ENCODE measurements around the gene TTYH2.
A peak's percentile ranks its signal among the peaks of the same experiment; 100 is the strongest.
"Not testable (repeated sequence)": the region's sequence is repeated elsewhere in the genome, so short reads cannot be mapped to it uniquely, and the experiment has no call there.

Gene TTYH2

GRCh38 chr17:74267987-74268499 is 54.7 kb downstream of the TTYH2 start:
- H3K27me3 Mint-ChIP-seq (ENCODE audit: low read depth), result peaks cover 41% of the 10 kb centered on the region

GRCh38 chr17:74268558-74268957 is 55.2 kb downstream of the TTYH2 start:
- no peak overlapping the region for H3K27ac Mint-ChIP-seq
- peaks cover 8% of the 10 kb centered on the region for H3K4me1 Mint-ChIP-seq (ENCODE audit: low read depth)
- no peak overlapping the region for H3K4me3 Mint-ChIP-seq
- no peaks in the 10 kb centered on the region for H3K36me3 Mint-ChIP-seq (ENCODE audit: low read depth)
- peaks cover 44% of the 10 kb centered on the region for H3K27me3 Mint-ChIP-seq (ENCODE audit: low read depth)
- H3K9me3 Mint-ChIP-seq, result no peaks in the 10 kb centered on the region

More at GRCh38 chr17:74267987-74268499, 54.7 kb downstream of the TTYH2 start:
- no peak overlapping the region for H3K4me3 Mint-ChIP-seq
- H3K4me1 Mint-ChIP-seq (ENCODE audit: low read depth), result peaks cover 8% of the 10 kb centered on the region
- no peak overlapping the region for H3K27ac Mint-ChIP-seq
- no peaks in the 10 kb centered on the region for H3K9me3 Mint-ChIP-seq
- no peaks in the 10 kb centered on the region for H3K36me3 Mint-ChIP-seq (ENCODE audit: low read depth)

DNA sequence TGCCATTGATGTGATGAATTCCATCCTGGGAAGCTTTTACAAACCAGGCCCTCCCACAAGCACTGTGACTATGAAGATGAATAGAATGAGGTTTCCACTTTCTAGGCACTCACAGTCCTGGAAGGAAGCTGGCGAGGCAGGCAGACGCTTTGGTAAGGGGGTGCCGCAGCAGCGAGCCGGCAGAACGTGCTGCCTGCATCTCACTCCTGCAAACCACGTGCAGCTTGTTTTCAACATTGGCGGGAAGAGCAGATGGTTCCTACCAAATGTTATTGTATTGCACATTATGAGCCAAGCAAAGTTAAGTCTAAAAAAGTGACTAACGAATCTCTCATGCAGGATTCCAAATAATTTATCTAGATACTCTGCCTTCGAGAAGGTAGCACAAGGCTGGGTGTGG is 57.0 kb downstream of the TTYH2 start:
- Mint-ChIP-seq H3K36me3 (ENCODE audit: low read depth) (no peaks in the 10 kb centered on the region), H3K4me3 (no peak overlapping the region), H3K27me3 (ENCODE audit: low read depth) (peaks cover 44% of the 10 kb centered on the region), H3K27ac (no peak overlapping the region), H3K9me3 (no peaks in the 10 kb centered on the region), H3K4me1 (ENCODE audit: low read depth) (peaks cover 23% of the 10 kb centered on the region)

- Mint-ChIP-seq H3K4me1 (ENCODE audit: low read depth) (peaks cover 23% of the 10 kb centered on the region), H3K27me3 (ENCODE audit: low read depth) (peaks cover 40% of the 10 kb centered on the region), H3K27ac (no peak overlapping the region), H3K9me3 (no peaks in the 10 kb centered on the region), H3K4me3 (no peak overlapping the region), H3K36me3 (ENCODE audit: low read depth) (no peaks in the 10 kb centered on the region)
These were observed 57.9 kb downstream of the TTYH2 start for GRCh38 chr17:74271281-74271680.

DNA sequence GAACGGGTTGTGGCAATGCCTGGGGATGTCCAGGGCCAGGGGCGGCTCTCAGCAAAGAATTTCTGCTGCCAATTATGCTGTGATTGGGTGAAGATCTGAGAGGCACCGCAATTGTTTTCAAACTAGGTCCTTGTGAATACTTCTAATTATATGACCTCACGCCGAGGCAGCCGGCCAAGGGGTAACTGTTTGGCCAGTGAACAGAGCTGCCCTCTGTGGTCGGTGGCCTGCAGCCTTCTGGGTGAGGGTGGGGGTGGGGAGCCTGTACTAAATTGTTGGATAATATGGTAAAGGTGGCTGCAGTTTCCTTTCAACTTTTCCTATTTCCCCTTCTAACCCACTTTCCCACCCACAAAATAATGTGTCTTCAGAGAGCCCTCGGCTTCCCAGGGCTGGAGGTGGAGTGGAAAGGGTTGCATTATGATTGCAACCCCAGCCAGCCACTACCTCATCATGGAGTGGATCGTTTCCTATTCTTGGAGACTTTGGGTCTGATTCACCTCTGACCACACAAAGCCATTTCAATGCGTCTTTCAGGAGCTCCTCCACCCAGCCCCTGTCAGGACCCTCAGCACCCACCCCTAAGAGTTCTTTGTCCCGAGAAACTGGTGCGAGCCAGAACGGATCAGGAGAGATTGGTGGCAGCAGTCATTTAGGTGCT is 58.7 kb downstream of the TTYH2 start:
- Mint-ChIP-seq H3K9me3 (no peaks in the 10 kb centered on the region), H3K27ac (no peak overlapping the region), H3K4me3 (no peak overlapping the region), H3K36me3 (ENCODE audit: low read depth) (no peaks in the 10 kb centered on the region), H3K27me3 (ENCODE audit: low read depth) (peaks cover 39% of the 10 kb centered on the region), H3K4me1 (ENCODE audit: low read depth) (peaks cover 25% of the 10 kb centered on the region)

DNA sequence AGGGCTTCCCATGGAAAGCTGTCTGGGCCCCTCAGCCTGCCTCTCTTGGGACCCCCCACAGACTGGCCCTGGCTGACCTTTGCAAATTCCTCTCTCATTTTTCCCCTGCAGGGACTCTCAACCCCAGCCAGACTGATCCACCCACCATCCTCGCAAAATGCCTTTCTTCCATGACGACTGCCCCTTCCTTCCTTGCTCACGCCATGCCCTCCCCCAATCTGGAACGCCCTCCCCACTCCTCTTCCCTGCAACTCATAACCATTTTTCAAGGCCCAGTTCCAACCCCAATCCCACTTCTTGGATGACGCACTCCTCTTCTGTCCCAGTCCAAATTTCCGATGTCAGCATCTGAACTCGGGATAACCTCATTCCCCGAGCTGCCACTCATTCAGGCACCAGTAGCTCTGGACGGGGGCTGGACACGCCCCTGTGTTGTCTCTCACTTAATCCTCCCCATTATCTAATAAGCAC is 59.4 kb downstream of the TTYH2 start:
- H3K27ac Mint-ChIP-seq, result no peak overlapping the region
- no peak overlapping the region for H3K4me3 Mint-ChIP-seq
- H3K36me3 Mint-ChIP-seq (ENCODE audit: low read depth), result no peaks in the 10 kb centered on the region
- H3K4me1 Mint-ChIP-seq (ENCODE audit: low read depth), result peaks cover 22% of the 10 kb centered on the region
- no peaks in the 10 kb centered on the region for H3K9me3 Mint-ChIP-seq
- H3K27me3 Mint-ChIP-seq (ENCODE audit: low read depth), result peaks cover 32% of the 10 kb centered on the region

DNA sequence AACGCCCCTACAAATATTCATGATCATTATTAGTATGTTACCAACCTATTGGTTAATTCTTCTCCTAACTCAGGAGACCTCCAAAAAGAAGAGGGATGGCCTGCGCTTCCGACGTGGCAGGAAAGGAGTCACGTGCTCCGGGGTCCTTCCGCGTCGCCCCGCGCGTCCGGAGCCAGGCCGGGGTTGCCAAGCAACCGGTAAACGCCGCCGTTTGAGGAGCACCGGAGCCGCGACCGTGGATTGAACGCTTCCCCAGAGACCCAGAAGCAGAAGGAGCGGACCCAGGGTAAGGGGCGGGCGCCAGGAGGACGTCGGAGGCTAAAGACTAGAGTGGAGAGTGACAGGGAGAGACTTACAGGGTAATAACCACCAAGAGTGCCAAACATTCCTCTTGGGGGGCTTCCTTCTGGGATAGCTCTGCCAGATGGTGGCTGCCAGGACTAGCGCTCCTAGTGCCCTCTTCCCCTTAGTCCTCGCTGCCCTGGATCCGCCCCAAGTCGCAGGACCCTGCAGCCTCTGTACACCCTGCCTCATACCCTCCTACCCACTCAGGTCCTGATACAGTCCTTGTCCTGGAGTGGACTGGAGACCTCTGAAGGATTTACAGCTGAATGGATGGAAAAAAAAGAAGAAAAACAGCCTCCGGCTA is 60.8 kb downstream of the TTYH2 start, which contains the start of gene DNAI2:
DNAI2 (plus strand) TSS at position 175 of the 649 bp plus-strand sequence. CDS start 7,584 bp downstream, outside the sequence.
- Mint-ChIP-seq H3K27me3 (ENCODE audit: low read depth) (peaks cover 22% of the 10 kb centered on the region), H3K4me1 (ENCODE audit: low read depth) (peaks cover 22% of the 10 kb centered on the region), H3K36me3 (ENCODE audit: low read depth) (no peaks in the 10 kb centered on the region), H3K4me3 (peak within 1 kb of the TSS; percentile 58), H3K9me3 (no peaks in the 10 kb centered on the region), H3K27ac (peak within 1 kb of the TSS; percentile 31)

- no peaks in the 10 kb centered on the region for H3K9me3 Mint-ChIP-seq
- H3K4me3 Mint-ChIP-seq, result peak overlapping the region; percentile 7
- peaks cover 22% of the 10 kb centered on the region for H3K27me3 Mint-ChIP-seq (ENCODE audit: low read depth)
- peaks cover 1% of the 10 kb centered on the region for H3K36me3 Mint-ChIP-seq (ENCODE audit: low read depth)
- H3K4me1 Mint-ChIP-seq (ENCODE audit: low read depth), result peaks cover 24% of the 10 kb centered on the region
- peak overlapping the region; percentile 31 for H3K27ac Mint-ChIP-seq
These were observed 61.5 kb downstream of the TTYH2 start for GRCh38 chr17:74274709-74275340.

DNA sequence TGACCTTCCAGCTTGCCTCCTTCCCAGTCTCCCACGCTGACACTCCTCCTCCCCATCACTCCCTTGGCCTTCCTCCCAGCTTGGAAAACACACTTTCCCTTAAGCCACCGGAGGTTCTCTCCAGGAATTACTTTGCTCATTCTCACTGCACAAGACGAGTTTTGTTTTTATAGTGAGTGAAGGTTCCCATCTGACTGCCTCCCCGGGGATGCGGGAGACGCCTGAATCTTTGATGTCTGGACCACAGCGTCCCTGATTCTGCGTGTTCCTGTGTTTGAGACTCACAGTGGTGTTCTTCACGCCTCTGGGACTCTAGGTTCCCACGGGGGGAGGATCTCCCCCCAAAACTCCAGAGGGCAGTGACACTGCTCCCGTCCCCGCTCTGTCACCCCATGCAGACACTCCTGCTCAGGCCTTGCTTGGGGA is 62.7 kb downstream of the TTYH2 start:
- Mint-ChIP-seq H3K4me1 (ENCODE audit: low read depth) (peaks cover 33% of the 10 kb centered on the region), H3K27ac (no peak overlapping the region), H3K36me3 (ENCODE audit: low read depth) (peaks cover 4% of the 10 kb centered on the region), H3K27me3 (ENCODE audit: low read depth) (peaks cover 18% of the 10 kb centered on the region), H3K4me3 (no peak overlapping the region), H3K9me3 (no peaks in the 10 kb centered on the region)

DNA sequence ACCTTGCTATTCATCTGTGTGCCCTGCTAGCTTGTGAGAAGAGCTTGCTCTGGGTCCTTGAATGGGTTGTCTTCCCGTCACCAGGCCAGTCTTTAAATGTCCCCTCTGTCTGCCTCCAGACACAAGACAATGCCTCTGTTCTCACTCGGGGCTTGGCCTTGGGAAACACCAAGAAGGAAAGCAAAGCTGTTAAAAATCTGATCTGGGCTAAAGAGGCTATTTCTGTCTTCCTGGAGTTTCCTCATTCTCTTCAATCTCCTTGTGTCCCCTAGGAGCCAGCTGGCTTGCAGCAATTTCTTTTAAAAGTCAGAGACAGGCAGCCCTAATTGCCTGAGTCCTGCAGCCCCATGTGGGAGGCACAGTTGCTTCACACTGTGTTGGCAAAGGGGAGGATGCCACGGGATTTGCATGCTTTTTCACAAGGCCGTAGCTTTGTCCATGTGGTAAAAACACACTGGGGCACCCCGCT is 63.2 kb downstream of the TTYH2 start:
- H3K36me3 Mint-ChIP-seq (ENCODE audit: low read depth), result peaks cover 4% of the 10 kb centered on the region
- H3K4me1 Mint-ChIP-seq (ENCODE audit: low read depth), result peaks cover 33% of the 10 kb centered on the region
- H3K9me3 Mint-ChIP-seq, result no peaks in the 10 kb centered on the region
- H3K27ac Mint-ChIP-seq, result peak overlapping the region; percentile 33
- peaks cover 15% of the 10 kb centered on the region for H3K27me3 Mint-ChIP-seq (ENCODE audit: low read depth)
- H3K4me3 Mint-ChIP-seq, result no peak overlapping the region

GRCh38 chr17:74277935-74278334 is 64.6 kb downstream of the TTYH2 start:
- no peak overlapping the region for H3K27ac Mint-ChIP-seq
- H3K4me3 Mint-ChIP-seq, result no peak overlapping the region
- H3K9me3 Mint-ChIP-seq, result no peaks in the 10 kb centered on the region
- H3K36me3 Mint-ChIP-seq (ENCODE audit: low read depth), result peaks cover 4% of the 10 kb centered on the region
- peaks cover 39% of the 10 kb centered on the region for H3K4me1 Mint-ChIP-seq (ENCODE audit: low read depth)
- peaks cover 5% of the 10 kb centered on the region for H3K27me3 Mint-ChIP-seq (ENCODE audit: low read depth)

- not testable (repeated sequence) for H3K9me3 Mint-ChIP-seq; H3K36me3 Mint-ChIP-seq (ENCODE audit: low read depth); H3K27me3 Mint-ChIP-seq (ENCODE audit: low read depth)
- Mint-ChIP-seq H3K4me3 (peak overlapping the region; percentile 44), H3K27ac (peak overlapping the region; percentile 93), H3K4me1 (ENCODE audit: low read depth) (peaks cover 34% of the 10 kb centered on the region)
These were observed 66.2 kb downstream of the TTYH2 start for GRCh38 chr17:74279617-74280016.

DNA sequence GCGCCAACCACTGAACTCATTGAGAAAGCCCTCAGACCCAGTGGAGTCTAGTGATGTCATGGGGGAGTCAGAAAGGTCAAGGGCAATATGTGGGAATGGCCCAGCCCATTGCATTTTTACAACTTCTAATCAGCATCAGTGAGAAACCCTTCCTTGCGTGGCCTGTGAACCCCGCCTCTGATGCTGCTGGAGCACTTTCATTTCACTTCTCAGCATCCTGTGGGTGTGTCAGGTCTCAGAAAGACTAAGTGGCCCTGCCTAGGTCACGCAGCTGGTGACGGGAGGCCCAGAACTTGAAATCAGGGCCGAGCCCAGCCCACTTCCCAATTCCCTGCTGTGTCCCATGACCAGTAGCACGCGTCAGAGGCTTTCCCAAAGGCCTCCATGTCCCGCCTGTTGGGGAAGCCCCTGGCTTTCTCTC is 66.7 kb downstream of the TTYH2 start:
- Mint-ChIP-seq H3K27ac (peak overlapping the region; percentile 93), H3K27me3 (ENCODE audit: low read depth) (no peaks in the 10 kb centered on the region), H3K4me1 (ENCODE audit: low read depth) (peaks cover 34% of the 10 kb centered on the region), H3K4me3 (peak overlapping the region; percentile 44), H3K9me3 (no peaks in the 10 kb centered on the region), H3K36me3 (ENCODE audit: low read depth) (peaks cover 4% of the 10 kb centered on the region)

- H3K4me1 Mint-ChIP-seq (ENCODE audit: low read depth), result peaks cover 37% of the 10 kb centered on the region
- H3K9me3 Mint-ChIP-seq, result no peaks in the 10 kb centered on the region
- H3K4me3 Mint-ChIP-seq, result no peak overlapping the region
- no peaks in the 10 kb centered on the region for H3K27me3 Mint-ChIP-seq (ENCODE audit: low read depth)
- H3K27ac Mint-ChIP-seq, result peak overlapping the region; percentile 93
- H3K36me3 Mint-ChIP-seq (ENCODE audit: low read depth), result peaks cover 4% of the 10 kb centered on the region
These were observed 68.4 kb downstream of the TTYH2 start for GRCh38 chr17:74281799-74282198.

Measured in T-helper 1 cell treated with Interleukin-12 subunit alpha and Interleukin-12 subunit beta and Interleukin-4 antibody, amounts not matched to agents 30 μg/mL and 1 μg/mL, for 36 hours (primary cell).